Measurements from ENCODE around the gene FAM174C. TPM values are rescaled to one million over a fixed set of nuclear protein-coding genes. Genes with fewer than 3 reads are reported as not detected.

Gene FAM174C
- total RNA-seq, 2 donors from 2014 or later, result 59.8 to 69.1 TPM

GRCh38 chr19:1265615-1266128, 9.7 kb upstream of the FAM174C start:
- no peaks in the 10 kb centered on the region for H3K9me3 Mint-ChIP-seq
- peak overlapping the region; percentile 75 to 80 for H3K4me3 Mint-ChIP-seq
- no peaks in the 10 kb centered on the region for H3K27me3 Mint-ChIP-seq (ENCODE audit: low read depth)
- H3K4me1 Mint-ChIP-seq (ENCODE audit: low read depth), result peaks cover 61% of the 10 kb centered on the region
- peaks cover 4 to 10% of the 10 kb centered on the region in 2 donors for H3K36me3 Mint-ChIP-seq (ENCODE audit: insufficient read depth in 2 of 2)
- no peak overlapping the region for H3K27ac Mint-ChIP-seq
- ATAC-seq (replicated peaks in 1 of 2), result peak in 1 of 2 donors; percentile 2
- DNase-seq, result peak; percentile 51 to 70

GRCh38 chr19:1266129-1266915, 9.0 kb upstream of the FAM174C start:
- DNase-seq, result peak; percentile 89 to 91
- Mint-ChIP-seq H3K27ac (no peak overlapping the region), H3K9me3 (no peaks in the 10 kb centered on the region), H3K4me1 (ENCODE audit: low read depth) (peaks cover 66% of the 10 kb centered on the region), H3K27me3 (ENCODE audit: low read depth) (no peaks in the 10 kb centered on the region), H3K36me3 (ENCODE audit: insufficient read depth in 2 of 2) (peaks cover 8 to 17% of the 10 kb centered on the region in 2 donors), H3K4me3 (peak overlapping the region; percentile 80 to 88)
- peak; percentile 48 to 52 for ATAC-seq (replicated peaks in 1 of 2)

GRCh38 chr19:1266916-1267476, 8.3 kb upstream of the FAM174C start:
- ATAC-seq (replicated peaks in 1 of 2), result peak; percentile 10 to 15
- Mint-ChIP-seq H3K4me3 (peak overlapping the region; percentile 80 to 88), H3K36me3 (ENCODE audit: insufficient read depth in 2 of 2) (peaks cover 11 to 20% of the 10 kb centered on the region in 2 donors), H3K4me1 (ENCODE audit: low read depth) (peaks cover 66% of the 10 kb centered on the region), H3K9me3 (no peaks in the 10 kb centered on the region), H3K27me3 (ENCODE audit: low read depth) (no peaks in the 10 kb centered on the region), H3K27ac (peak overlapping the region; percentile 68)
- DNase-seq, result peak; percentile 71 to 91

- H3K9me3 Mint-ChIP-seq, result no peaks in the 10 kb centered on the region
- peak overlapping the region; percentile 80 to 88 for H3K4me3 Mint-ChIP-seq
- H3K36me3 Mint-ChIP-seq (ENCODE audit: insufficient read depth in 2 of 2), result peaks cover 11 to 24% of the 10 kb centered on the region in 2 donors
- no peaks in the 10 kb centered on the region for H3K27me3 Mint-ChIP-seq (ENCODE audit: low read depth)
- H3K27ac Mint-ChIP-seq, result no peak overlapping the region
- DNase-seq, result no peak
- peaks cover 68% of the 10 kb centered on the region for H3K4me1 Mint-ChIP-seq (ENCODE audit: low read depth)
- no peak for ATAC-seq (replicated peaks in 1 of 2)
Measured at GRCh38 chr19:1267477-1268225, 7.7 kb upstream of the FAM174C start.

- DNase-seq, result no peak
- Mint-ChIP-seq H3K27ac (no peak overlapping the region), H3K4me3 (peak overlapping the region; percentile 80 to 88), H3K36me3 (ENCODE audit: insufficient read depth in 2 of 2) (peaks cover 16 to 28% of the 10 kb centered on the region in 2 donors), H3K4me1 (ENCODE audit: low read depth) (peaks cover 68% of the 10 kb centered on the region), H3K9me3 (no peaks in the 10 kb centered on the region), H3K27me3 (ENCODE audit: low read depth) (no peaks in the 10 kb centered on the region)
- no peak for ATAC-seq (replicated peaks in 1 of 2)
Measured at GRCh38 chr19:1268226-1269064, 6.9 kb upstream of the FAM174C start.

GRCh38 chr19:1269065-1269477, 6.3 kb upstream of the FAM174C start, which contains the start of gene CIRBP:
CIRBP (plus strand) TSS chr19:1269332; CDS start chr19:1270934, 1,602 bp downstream.
- peak; percentile 79 to 80 for ATAC-seq (replicated peaks in 1 of 2)
- peak within 1 kb of the TSS; percentile 98 for H3K27ac Mint-ChIP-seq
- peak; percentile 100 for DNase-seq
- peaks cover 73% of the 10 kb centered on the region for H3K4me1 Mint-ChIP-seq (ENCODE audit: low read depth)
- no peaks in the 10 kb centered on the region for H3K27me3 Mint-ChIP-seq (ENCODE audit: low read depth)
- H3K4me3 Mint-ChIP-seq, result peak within 1 kb of the TSS; percentile 83 to 98
- no peaks in the 10 kb centered on the region for H3K9me3 Mint-ChIP-seq
- H3K36me3 Mint-ChIP-seq (ENCODE audit: insufficient read depth in 2 of 2), result peaks cover 18 to 32% of the 10 kb centered on the region in 2 donors

- H3K4me1 Mint-ChIP-seq (ENCODE audit: low read depth), result peaks cover 77% of the 10 kb centered on the region
- H3K27me3 Mint-ChIP-seq (ENCODE audit: low read depth), result no peaks in the 10 kb centered on the region
- H3K36me3 Mint-ChIP-seq (ENCODE audit: insufficient read depth in 2 of 2), result peaks cover 18 to 30% of the 10 kb centered on the region in 2 donors
- H3K9me3 Mint-ChIP-seq, result no peaks in the 10 kb centered on the region
- H3K27ac Mint-ChIP-seq, result peak overlapping the region; percentile 98
- peak overlapping the region; percentile 83 to 98 for H3K4me3 Mint-ChIP-seq
- peak in 1 of 2 donors; percentile 39 for ATAC-seq (replicated peaks in 1 of 2)
- DNase-seq, result peak; percentile 87 to 90
Measured at GRCh38 chr19:1269478-1270212, 5.7 kb upstream of the FAM174C start.

GRCh38 chr19:1270213-1270853, 5.0 kb upstream of the FAM174C start:
- ATAC-seq (replicated peaks in 1 of 2) (no peak), DNase-seq (no peak)
- Mint-ChIP-seq H3K27me3 (ENCODE audit: low read depth) (no peaks in the 10 kb centered on the region), H3K4me3 (peak overlapping the region; percentile 83 to 98), H3K36me3 (ENCODE audit: insufficient read depth in 2 of 2) (peaks cover 18 to 30% of the 10 kb centered on the region in 2 donors), H3K4me1 (ENCODE audit: low read depth) (peaks cover 74% of the 10 kb centered on the region), H3K9me3 (no peaks in the 10 kb centered on the region), H3K27ac (peak overlapping the region; percentile 98)

GRCh38 chr19:1270854-1271527, 4.3 kb upstream of the FAM174C start:
- Mint-ChIP-seq H3K9me3 (no peaks in the 10 kb centered on the region), H3K27ac (peak overlapping the region; percentile 98), H3K4me1 (ENCODE audit: low read depth) (peaks cover 68% of the 10 kb centered on the region), H3K36me3 (ENCODE audit: insufficient read depth in 2 of 2) (peaks cover 18 to 30% of the 10 kb centered on the region in 2 donors), H3K27me3 (ENCODE audit: low read depth) (no peaks in the 10 kb centered on the region), H3K4me3 (peak overlapping the region; percentile 83 to 98)
- ATAC-seq (replicated peaks in 1 of 2) (no peak), DNase-seq (no peak)

- Mint-ChIP-seq H3K4me3 (peak overlapping the region; percentile 83 to 98), H3K9me3 (no peaks in the 10 kb centered on the region), H3K27ac (peak overlapping the region; percentile 98), H3K36me3 (ENCODE audit: insufficient read depth in 2 of 2) (peaks cover 18 to 34% of the 10 kb centered on the region in 2 donors), H3K27me3 (ENCODE audit: low read depth) (no peaks in the 10 kb centered on the region), H3K4me1 (ENCODE audit: low read depth) (peaks cover 71% of the 10 kb centered on the region)
- DNase-seq (no peak), ATAC-seq (replicated peaks in 1 of 2) (no peak)
Measured at GRCh38 chr19:1271528-1272422, 3.6 kb upstream of the FAM174C start.
